HG03442 (cell line): ENCODE data around the gene KIF5C.
"Not testable (repeated sequence)": the region's sequence is repeated elsewhere in the genome, so short reads cannot be mapped to it uniquely, and the experiment has no call there.

Experiments used
- ATAC-seq: cut with Tn5 transposase; IDR thresholded peaks from one replicate; pipeline ENCODE4 v1.9.1; 2021; ENCODE audit warnings: mild to moderate bottlenecking, moderate library complexity; ENCODE audit not compliant: unreplicated experiment

The KIF5C gene

DNA sequence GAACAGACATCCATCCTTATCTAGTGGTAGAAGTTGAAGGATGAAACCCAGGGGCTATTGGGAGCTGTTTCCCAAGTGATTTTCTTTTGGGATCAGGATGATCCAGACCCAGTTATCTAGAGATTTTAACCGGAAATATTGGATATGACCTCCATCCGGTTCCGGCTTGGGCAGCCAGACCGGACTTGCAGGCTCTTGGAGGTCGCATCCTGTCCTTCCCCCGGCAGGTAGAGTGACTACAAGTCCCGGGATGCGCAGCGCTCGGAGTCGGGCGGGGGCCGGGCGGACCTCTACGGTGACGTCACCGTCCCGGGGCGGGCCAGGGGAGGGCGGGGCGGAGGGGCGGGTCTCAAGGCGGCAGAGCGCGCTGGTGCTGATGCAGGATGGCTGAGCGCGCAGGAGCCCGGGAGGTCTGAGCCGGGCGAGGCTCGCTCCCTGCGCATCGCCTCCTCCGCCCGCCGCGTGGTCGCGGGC lies at the start of gene KIF5C:
Gene KIF5C (plus strand): TSS at position 360 of the 474 bp plus-strand sequence. CDS start 391 bp downstream, outside the sequence.
- ATAC-seq, result peak; percentile 89

DNA sequence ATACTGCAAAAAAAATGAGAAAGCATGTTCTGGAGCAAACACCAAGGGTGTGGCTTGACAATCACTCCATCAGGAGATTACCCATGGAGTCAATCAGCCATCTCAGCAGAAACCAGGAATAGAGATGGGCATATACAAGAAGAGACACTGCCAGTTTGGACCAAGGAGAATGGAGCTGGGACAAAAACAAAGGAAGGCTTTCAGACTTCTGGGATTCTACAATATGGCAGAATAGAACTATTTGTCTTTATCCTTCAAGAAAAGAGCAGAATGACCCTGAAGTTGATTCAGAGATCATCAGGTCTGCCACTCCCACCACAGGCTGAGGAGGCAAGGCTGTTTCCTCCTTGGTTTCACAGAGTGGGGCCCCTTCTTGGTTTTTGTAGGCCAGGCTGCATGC lies 48.2 kb upstream of the KIF5C start:
- ATAC-seq, result no peak

DNA sequence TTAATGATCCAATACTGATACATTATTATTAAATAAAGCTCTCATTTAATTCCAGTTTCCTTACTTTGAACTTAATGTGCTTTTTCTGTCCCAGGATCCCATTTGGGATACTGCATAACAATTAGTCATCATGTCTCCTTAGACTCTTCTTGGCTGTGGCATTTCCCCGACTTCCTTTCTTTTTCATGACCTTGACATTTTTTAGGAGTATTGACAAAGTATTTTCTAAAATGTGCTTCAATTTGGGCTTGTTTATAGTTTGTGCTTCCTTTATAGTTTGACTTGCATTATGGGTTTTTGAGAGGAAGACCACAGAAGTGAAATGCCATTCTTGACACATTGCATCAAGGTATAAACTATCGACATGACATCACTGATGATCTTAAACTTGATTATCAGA lies 46.1 kb upstream of the KIF5C start:
- no peak for ATAC-seq

DNA sequence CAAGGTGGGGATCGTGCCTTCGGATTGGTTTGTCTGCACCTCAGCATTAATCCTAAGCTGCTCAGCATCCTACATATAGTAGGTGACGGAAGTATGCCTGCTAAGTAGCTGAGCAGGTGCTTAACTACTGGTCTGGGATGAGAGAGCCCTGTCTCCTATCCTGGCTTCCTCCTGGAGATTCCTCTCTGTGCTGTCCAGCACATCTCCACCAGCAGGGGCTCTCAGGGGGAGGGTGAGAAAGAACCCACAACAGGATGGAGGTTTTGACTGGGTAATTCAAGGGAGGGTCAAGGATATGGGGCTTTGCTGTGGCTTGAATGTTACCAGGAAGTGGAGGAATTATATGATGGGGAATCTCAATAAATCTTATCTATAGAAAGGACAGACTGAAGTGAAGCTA lies 45.4 kb upstream of the KIF5C start:
- no peak for ATAC-seq

DNA sequence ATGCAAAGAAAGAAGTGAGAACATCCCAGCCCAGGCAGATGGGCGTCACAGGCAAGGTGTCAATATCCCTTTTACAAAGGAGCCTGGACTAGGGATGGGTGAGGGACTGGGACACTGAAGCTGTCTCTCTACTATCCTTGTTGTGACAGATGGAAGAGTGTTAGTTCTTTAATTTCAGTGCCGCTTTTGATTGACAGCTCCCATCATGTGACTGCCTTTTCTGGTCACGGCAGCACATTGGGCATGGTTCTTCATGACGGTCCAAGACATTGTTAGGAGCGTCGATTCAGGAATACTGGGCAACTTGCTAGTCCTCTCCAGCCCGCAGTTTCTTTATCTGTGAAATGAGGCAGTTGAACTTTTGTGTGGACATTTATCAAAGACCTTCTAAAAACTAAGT lies 42.4 kb upstream of the KIF5C start:
- no peak for ATAC-seq

DNA sequence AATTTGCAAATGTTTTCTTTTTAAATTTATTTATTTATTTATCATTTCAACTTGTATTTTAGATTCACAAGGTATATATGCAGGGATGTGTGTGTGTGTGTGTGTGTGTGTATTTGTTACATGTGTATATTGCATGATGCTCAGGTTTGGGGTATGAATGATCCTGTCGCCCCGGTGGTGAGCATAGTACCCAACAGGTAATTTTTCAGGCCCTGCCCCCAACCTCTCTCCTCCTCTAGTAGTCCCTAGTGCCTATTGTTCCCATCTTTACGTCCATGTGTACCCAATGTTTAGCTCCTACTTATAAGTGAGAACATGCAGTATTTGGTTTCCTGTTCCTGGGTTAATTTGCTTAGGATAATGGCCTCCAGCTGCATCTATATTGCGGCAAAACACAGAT lies 33.0 kb upstream of the KIF5C start:
- no peak for ATAC-seq

DNA sequence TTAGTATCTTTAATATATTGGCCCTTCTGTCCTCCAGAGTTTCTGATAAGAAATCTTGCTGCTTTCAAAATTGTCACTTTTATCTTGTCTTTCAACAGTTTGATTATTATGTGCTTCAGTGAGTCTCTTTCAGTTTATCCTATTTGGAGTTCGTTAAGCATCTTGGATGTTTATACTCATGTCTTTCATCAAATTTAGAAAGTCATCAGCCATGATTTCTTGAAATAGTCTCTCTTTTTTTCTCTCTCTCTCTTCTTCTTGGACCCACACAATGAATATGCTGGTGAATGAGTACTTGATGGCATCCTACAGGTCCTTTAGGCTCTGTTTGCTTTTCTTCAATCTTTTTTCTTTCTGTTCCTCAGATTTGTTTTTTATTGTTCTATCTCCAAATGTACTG lies 26.9 kb upstream of the KIF5C start:
- no peak for ATAC-seq

DNA sequence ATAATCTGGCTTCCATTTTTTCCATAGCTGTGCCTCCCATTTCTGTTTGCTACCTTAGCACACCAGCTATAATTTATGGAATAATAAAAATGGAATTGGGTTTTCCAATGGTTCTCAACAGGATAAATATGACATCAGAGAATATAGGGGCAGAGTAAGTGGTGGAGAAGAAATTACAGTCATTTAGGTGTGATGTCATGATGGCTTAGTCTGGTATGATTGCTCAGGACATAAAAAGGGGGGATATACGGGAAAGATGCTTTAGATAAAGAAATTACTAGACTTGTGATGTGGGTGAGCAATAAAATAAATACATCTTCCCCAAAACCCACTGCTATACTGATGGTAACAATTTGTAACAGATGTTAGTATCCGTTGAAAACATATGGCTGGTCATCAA lies 21.6 kb upstream of the KIF5C start:
- ATAC-seq, result no peak

DNA sequence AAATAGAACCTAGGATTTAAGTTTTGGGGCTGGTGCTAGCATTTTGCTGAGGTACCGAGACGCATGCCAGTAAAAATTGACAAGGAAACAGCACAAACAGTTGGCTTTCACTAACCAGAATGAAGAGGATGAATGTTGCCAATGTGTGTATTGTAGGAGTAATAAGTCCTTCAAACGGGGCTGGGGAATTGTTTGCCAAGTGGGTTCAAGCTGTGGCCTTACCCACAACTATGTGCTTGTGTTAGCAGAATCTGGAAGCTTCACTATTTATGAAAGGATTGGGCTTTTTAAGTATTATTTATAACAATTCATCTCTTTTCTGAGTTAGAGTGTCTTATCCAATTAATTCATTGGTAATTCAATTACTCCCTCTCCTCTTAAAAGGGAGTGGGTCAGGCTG lies 15.0 kb upstream of the KIF5C start:
- ATAC-seq, result no peak

DNA sequence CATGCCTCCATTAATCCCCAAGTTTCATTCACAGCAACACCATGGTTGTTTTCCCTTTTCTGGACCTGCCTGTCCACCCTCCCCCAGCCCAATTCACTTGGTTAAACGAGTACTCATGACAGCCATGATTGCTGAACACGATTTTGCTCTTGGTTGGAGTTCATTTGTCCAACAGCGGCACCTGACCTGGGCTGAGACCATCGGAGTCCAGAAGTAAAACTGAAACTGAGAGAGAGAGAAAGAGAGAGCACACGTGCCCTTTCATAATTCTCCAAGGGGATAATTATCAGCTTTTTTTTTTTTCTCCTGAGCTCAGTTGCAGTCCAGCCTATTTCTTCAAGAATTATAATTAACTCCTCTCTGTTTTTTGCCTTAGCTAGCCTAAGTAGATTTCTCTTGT lies 13.7 kb upstream of the KIF5C start:
- ATAC-seq, result no peak

DNA sequence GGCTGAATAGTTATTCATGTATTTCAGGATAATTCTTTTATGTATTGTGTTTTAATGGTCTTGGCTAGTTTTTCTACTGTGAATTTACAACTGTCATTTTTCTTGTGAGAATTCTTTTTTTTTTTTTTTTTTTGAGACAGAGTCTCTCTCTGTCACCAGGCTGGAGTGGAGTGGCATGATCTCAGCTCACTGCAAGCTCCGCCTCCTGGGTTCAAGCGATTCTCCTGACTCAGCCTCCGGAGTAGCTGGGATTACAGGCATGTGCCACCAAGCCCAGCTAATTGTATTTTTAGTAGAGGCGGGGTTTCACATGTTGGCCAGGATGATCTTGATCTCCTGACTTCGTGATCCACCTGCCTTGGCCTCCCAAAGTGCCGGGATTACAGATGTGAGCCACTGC lies 12.5 kb upstream of the KIF5C start:
- ATAC-seq, result not testable (repeated sequence)

DNA sequence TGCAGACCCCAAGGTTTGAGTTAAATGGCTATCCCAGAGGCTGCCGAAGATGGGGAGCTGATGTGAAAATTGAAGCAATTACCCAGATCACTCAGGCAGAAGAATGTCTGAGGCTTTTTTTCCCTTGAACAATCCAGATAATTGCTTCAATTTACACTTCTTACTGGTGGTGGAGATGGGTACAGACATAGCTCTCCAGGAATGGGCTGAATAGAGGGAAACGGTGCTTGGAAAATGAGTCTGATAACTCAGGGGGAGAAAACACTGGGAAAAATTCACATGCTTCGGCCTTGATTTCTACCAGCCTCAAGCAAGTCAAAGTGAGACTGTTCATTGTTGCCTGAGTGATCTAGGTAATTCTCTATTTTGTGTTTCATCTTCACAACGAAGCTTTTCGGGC lies 9.5 kb upstream of the KIF5C start:
- no peak for ATAC-seq

DNA sequence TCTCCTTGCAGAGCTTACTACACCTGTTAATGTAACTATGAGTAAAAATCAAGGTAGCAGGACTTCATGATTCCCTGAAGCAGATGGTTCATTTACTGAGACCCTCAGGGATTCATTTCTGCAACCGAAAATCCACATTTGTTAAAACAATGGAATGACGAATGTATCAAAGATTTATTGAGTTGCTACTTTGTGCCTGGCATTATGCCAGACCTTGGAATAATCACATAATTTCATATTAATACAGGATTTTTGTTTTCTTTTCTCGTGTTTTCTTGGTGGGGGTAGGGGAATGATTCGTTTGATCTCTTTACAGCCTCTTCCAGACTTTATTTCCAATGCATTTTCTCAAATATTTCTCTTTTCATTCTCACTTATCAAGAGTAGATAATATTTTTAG lies 8.9 kb upstream of the KIF5C start:
- ATAC-seq, result no peak

DNA sequence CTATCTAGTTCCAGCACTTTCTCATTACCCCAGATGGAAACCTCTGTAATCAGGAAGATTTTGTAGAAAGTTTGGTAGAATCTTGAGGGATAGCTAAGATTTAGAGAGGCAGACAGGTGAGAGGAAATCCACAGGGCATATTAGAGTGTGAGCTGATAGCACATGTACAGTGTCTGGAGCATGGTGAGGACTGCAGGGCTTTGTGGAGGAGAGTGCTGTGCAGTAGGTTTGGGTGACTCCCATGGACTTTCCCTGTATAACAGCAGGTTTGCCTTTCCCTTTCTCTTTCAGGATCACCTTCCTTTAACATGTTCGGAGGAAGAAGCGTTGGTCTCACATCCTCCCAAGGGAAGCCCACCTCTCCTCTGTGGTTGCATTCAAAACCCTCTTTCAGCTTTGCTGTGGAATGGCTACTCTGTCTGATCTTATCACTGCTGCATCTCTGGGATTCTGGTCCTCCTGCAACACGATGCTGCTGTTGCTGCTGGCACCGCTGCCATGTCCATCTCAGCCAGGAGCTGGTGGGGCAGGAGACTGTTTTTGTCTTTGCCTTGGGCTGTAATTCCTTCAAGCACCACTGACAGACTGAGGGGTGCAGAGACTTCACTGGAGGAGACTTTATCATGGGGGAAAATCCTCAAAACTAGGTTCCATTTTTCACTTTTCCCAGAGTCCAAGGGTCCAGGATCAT lies 7.8 kb upstream of the KIF5C start:
- ATAC-seq, result no peak

DNA sequence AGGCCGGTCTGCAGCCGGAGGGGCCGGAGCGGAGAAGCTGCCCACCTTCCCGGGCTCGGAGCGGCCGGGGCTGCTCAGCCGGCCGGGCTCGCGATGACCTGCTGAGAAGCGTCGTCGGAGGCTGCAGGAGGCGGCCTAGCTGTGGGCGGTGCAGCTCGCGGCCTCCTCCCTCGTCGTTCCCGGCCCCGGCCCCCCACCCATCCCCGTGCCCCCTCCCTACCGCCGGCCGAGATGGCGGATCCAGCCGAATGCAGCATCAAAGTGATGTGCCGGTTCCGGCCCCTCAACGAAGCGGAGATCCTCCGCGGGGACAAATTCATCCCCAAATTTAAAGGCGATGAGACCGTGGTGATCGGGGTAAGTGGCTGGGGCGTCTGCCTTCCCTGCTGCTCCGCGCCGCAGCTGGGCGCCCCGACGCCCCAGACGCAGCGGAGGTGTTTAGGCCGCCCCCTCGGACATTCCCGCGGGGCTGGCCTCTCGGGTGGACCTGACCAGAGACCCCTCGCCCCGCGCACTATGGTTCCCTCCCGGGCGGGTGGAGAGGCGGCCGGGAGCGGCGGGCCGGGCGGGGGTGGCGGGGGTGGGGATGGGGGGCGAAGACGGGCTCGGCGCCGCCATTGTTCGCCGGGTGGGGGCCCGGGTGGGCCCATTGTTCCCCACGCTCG lies 492 bp downstream of the KIF5C start:
- peak; percentile 25 for ATAC-seq

DNA sequence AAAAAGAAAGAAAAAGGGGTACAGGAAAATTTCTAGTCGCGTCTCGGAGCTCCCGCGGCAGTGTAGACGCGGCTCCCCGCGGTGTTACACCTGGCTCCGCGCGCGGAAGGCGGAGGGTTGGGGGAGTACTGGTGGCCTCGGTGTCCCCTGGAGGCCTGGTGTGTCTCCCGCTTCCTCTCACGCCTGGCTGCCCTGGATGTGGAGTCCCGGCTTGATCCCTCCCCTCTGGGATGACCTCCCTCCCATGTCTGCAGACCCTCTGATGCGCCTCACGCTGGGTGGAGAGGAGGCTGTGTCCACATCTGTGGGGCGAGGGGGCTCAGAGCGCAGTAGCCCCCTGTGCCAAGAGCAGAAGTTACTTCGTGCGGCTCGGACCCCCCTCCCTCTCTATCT lies 1.2 kb downstream of the KIF5C start:
- no peak for ATAC-seq

DNA sequence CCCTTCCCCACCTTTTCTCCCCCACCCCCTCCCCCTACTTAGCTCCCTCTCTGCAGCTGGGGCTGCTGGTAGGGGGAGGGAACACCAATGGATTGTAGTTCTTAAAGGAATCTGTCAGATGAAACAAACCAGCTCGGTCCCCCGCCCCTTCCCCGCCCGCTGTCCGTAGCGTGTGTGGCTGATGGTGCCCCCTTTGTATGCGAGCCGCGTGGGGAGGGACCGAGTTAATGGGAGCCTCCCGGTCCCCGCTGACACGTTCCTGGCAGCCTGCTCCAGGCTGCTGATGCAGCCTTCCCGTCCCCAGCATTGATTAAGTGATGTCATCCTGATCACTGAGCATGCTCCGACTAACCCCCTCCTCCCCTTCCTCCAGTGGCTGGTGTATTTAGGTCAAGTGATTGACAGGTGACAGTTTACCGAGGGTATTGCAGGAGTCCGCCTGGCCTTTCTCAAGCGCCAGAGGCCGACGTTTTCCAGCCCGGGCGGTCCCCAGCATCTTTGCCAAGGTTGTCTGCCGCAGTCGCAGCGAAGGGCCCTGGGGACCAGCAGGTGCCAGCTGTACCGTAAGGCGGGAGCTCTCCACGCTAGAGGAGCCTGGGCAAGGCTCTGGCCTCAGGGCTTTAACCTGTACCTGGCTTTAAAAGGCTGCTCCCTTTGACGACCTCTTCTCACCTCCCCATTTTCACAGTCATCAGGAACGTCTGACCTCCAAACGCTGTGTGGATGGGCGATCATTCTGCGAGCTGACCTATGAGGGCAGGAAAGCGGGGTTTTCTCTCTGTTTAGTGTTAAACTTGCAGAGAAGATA lies 1.8 kb downstream of the KIF5C start:
- ATAC-seq, result no peak

DNA sequence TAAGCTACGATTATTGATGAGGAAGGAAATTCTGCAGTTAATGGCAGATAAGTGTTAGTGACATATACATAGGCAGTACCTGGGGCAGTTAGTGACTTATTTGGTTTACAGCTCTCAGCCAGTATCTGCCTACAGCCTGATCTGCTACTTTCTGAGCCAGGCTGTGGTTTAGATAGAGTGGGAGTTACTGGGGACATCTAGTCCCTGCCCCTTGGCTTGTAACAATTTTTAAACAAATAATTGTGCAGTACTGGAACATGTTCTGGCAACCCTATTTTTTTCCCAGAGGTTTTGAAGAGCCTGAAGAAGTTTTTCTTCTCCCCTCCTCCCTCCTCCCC lies 2.3 kb downstream of the KIF5C start:
- no peak for ATAC-seq

DNA sequence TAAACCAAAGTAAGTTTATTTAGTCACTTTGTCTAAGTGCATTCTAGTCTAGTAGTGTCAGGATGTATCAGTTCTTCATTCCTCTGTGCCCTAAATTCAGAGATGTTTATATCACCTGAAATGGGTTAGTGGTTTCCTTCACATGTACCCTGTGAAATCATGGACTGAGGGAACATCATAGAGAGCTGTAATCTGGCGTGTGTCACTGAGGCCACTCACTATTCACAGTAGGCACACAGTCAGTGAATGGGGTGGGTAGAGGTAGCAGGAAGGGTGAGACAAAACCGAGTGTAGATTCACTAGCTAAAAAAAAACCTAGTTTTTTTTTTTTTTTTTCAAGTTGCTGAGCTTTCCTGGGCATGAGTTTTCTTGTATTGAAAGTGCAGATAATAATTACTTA lies 5.6 kb downstream of the KIF5C start:
- ATAC-seq, result no peak

DNA sequence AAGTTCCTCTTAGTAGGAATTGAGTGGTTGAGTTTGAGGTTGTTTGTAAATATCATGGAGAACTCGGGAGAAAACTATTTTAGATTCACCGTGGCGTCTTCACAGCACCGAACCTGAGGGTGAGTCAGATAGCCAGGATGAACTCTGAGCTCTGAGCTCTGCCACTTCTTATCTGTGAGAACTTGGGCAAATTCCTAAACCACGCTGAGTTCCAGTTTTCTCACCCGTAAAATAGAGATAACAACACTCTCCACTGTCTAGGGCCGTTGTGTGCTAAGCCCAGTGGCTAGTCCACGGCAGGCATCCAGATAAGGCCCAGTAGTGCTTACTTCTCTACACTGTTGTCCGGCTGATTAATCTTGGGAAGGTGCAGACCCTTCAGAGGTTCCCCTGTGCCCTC lies 7.0 kb downstream of the KIF5C start:
- ATAC-seq, result no peak

DNA sequence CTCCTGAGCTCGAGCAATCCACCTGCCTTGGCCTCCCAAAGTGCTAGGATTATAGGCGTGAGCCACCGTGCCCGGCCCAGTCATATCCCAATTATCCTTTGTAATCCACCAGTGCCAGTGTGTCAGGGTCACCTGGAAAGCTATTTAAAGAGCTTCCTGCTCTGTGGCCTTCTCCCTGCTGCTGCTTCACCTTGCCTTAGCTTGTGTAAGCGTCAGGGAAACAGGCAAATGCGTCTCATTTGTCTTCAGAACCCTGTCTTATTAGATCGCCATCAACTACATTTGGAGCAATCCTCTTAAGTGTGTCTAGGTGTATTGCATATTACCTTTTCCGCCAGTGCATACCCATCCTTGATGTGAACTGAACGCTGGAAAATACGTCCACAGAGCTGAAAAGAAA lies 10.2 kb downstream of the KIF5C start:
- ATAC-seq, result no peak

DNA sequence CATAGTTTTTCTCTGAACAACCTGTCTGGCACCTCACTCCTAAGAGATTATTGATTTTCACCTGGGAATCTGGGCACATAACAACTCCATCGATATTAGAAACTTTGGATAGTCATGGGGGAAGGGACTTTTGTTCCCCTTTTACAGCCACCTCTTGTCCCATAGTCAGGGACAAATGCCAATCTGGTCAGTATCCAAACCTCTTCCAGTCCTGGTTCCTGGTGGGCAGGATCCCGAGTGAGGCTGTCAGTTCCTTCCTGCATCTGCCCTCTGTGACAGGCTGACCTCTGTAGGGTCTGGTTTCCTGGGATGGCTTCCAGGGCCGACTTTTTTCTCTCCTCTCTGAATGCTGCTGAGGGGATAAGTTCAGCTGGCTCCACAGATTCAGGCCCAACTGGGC lies 11.0 kb downstream of the KIF5C start:
- ATAC-seq, result no peak
